Stimulated activated CD8-positive, alpha-beta memory T cell treated with anti-CD3 and anti-CD28 coated beads, Interleukin-7, amount 100 ng/mL, for 1 hour (primary cell): Measurements from ENCODE around the gene PSMB11.
A peak's percentile ranks its signal among the peaks of the same experiment; 100 is the strongest.
"Not testable (repeated sequence)": the region's sequence is repeated elsewhere in the genome, so short reads cannot be mapped to it uniquely, and the experiment has no call there.

Source experiments
- DNase-seq, 2 donors: peaks; one replicate each; pipeline ENCODE4 v3.0.0-alpha.2; 2020; ENCODE audit warnings: low read depth in 2 of 2

PSMB11 gene

GRCh38 chr14:23042162-23042965 lies at the start of gene PSMB11:
PSMB11 (plus strand) TSS chr14:23042212; CDS start chr14:23042226, 14 bp downstream.
- DNase-seq, result no peak

- DNase-seq, result no peak
Measured at GRCh38 chr14:22993517-22993916, 48.5 kb upstream of the PSMB11 start.

GRCh38 chr14:22994762-22995275 lies 47.2 kb upstream of the PSMB11 start:
- DNase-seq, result no peak

GRCh38 chr14:22995889-22996625 lies 46.0 kb upstream of the PSMB11 start:
- no peak for DNase-seq

- DNase-seq, result no peak
Measured at GRCh38 chr14:22996768-22997654, 45.0 kb upstream of the PSMB11 start.

GRCh38 chr14:22997676-22998323 lies 44.2 kb upstream of the PSMB11 start:
- no peak for DNase-seq

- no peak for DNase-seq
Measured at GRCh38 chr14:22998329-22999012, 43.5 kb upstream of the PSMB11 start.

GRCh38 chr14:23000860-23001259 lies 41.2 kb upstream of the PSMB11 start:
- DNase-seq, result no peak

GRCh38 chr14:23002592-23002991 lies 39.4 kb upstream of the PSMB11 start:
- DNase-seq, result no peak

GRCh38 chr14:23004274-23004673 lies 37.7 kb upstream of the PSMB11 start:
- DNase-seq, result not testable (repeated sequence)

GRCh38 chr14:23005451-23006187 lies 36.4 kb upstream of the PSMB11 start:
- no peak for DNase-seq

- DNase-seq, result no peak
Measured at GRCh38 chr14:23006188-23006534, 35.9 kb upstream of the PSMB11 start.

GRCh38 chr14:23006544-23007419 lies 35.2 kb upstream of the PSMB11 start:
- DNase-seq, result peak; percentile 89 to 90

GRCh38 chr14:23008831-23009230 lies 33.2 kb upstream of the PSMB11 start:
- DNase-seq, result no peak

GRCh38 chr14:23009483-23009938 lies 32.5 kb upstream of the PSMB11 start:
- no peak for DNase-seq

- DNase-seq, result peak; percentile 54 to 57
Measured at GRCh38 chr14:23009939-23010726, 31.9 kb upstream of the PSMB11 start, which contains the start of gene C14orf93. C14orf93 (minus strand) TSS chr14:23010143; CDS start chr14:22999023, 11,120 bp downstream.

- DNase-seq, result no peak
Measured at GRCh38 chr14:23013054-23013748, 28.8 kb upstream of the PSMB11 start.

- not testable (repeated sequence) for DNase-seq
Measured at GRCh38 chr14:23013749-23014054, 28.3 kb upstream of the PSMB11 start.
